Measurements from ENCODE around the gene MRM3.
"Not testable (repeated sequence)": the region's sequence is repeated elsewhere in the genome, so short reads cannot be mapped to it uniquely, and the experiment has no call there.

DNA sequence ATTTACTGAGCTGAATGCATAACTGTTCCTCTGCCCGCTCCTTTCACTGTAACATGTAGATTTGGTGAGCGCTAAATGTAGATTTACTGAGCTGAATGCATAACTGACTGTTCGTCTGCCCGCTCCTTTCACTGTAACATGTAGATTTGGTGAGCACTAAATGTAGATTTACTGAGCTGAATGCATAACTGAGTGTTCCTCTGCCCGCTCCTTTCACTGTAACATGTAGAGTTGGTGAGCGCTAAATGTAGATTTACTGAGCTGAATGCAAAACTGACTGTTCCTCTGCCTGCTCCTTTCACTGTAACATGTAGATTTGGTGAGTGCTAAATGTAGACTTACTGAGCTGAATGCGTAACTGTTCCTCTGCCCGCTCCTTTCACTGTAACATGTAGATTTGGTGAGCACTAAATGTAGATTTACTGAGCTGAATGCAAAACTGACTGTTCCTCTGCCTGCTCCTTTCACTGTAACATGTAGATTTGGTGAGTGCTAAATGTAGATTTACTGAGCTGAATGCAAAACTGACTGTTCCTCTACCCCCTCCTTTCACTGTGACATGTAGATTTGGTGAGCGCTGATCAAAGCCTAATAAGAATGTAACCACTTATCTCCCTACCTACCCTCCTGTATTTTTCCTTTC is 26.7 kb upstream of the MRM3 start:
- not testable (repeated sequence) for TF ChIP-seq POLR2A (IDR thresholded peaks at IDR 0.05; ENCODE audit: low read depth, low read length); POLR2AphosphoS5 (IDR thresholded peaks at IDR 0.05; ENCODE audit: low read depth, low read length); TAF1 (IDR thresholded peaks at IDR 0.05; ENCODE audit: borderline replicate concordance, low read depth, low read length)

Data from GM12892 (cell line).